B cell (primary cell): Measurements from ENCODE around the gene ZNF692. TPM values are rescaled to one million over a fixed set of nuclear protein-coding genes. Genes with fewer than 3 reads are reported as not detected.

Experiments
- ATAC-seq: fragments of 200-7000 bp; cut with Tn5 transposase; one replicate; pipeline ENCODE4 v1.10.0; 2021; ENCODE audit warnings: low read depth, mild to moderate bottlenecking, moderate number of reproducible peaks, moderate library complexity
- CTCF ChIA-PET: fragments of 350-600 bp; sonication (Branson Sonifier 250); formaldehyde crosslinking; loops from one replicate; lab custom pipeline; 2021; ENCODE audit warnings: antibody characterized with exemption, inconsistent platforms; lab: Charles Lee
- POLR2A ChIA-PET: fragments of 350-600 bp; sonication (Branson Sonifier 250); formaldehyde crosslinking; loops from one replicate; lab custom pipeline; 2021; ENCODE audit warnings: antibody characterized with exemption; lab: Charles Lee
- DNase-seq: peaks from one replicate; pipeline ENCODE4 v3.0.0; 2013
- H2AFZ ChIP-seq: 2 replicates; pipeline ENCODE4 v1.6.1; 2012; ENCODE audit warnings: mild to moderate bottlenecking, low read depth, low read length; ENCODE audit not compliant: insufficient read depth, poor library complexity, severe bottlenecking
- H3K27ac ChIP-seq, 2 donors: 1 replicate in 1 of 2; 2 replicates in 1 of 2; pipeline ENCODE4 v1.5.1; 2012 to 2013; ENCODE audit warnings: low read length in 2 of 2, mild to moderate bottlenecking in 2 of 2, moderate library complexity in 1 of 2
- H3K27me3 ChIP-seq, 4 experiments: fragments of 200-600 bp in 1 of 4; sonication (generic) in 1 of 4; replicated peaks in 1 of 4; 1 replicate in 2 of 4; 2 replicates in 2 of 4; pipeline versions ENCODE4 v1.6.1 to v1.7.0; 2013 to 2016; ENCODE audit warnings: low read length in 3 of 4, mild to moderate bottlenecking in 2 of 4, mixed read lengths in 1 of 4, moderate library complexity in 1 of 4; ENCODE audit not compliant: insufficient read depth in 4 of 4, control insufficient read depth in 3 of 4; ENCODE audit errors: control extremely low read depth in 1 of 4
- H3K36me3 ChIP-seq, 2 experiments: replicated peaks in 1 of 2; 1 replicate in 1 of 2; 2 replicates in 1 of 2; pipeline versions ENCODE4 v1.6.1 to v1.7.1; 2013; ENCODE audit warnings: low read length in 1 of 2; ENCODE audit not compliant: insufficient read depth in 2 of 2, control insufficient read depth in 1 of 2; ENCODE audit errors: control extremely low read depth in 1 of 2, extremely low read depth in 1 of 2
- H3K4me1 ChIP-seq, 2 donors: fragments of 200-600 bp in 1 of 2; sonication (generic) in 1 of 2; 1 replicate in 1 of 2; 2 replicates in 1 of 2; pipeline versions ENCODE4 v1.5.1 to v1.6.1; 2013 to 2017; ENCODE audit warnings: low read length in 2 of 2; ENCODE audit not compliant: control insufficient read depth in 2 of 2, insufficient read depth in 2 of 2
- H3K4me2 ChIP-seq: replicated peaks from 2 replicates; pipeline ENCODE3; 2012; ENCODE audit warnings: mild to moderate bottlenecking, low read depth, low read length; ENCODE audit not compliant: poor library complexity, severe bottlenecking
- H3K4me3 ChIP-seq, 5 experiments: fragments of 200-600 bp in 1 of 5; sonication (generic) in 1 of 5; 1 replicate in 3 of 5; 2 replicates in 2 of 5; pipeline versions ENCODE4 v1.5.1 to v1.7.0; 2011 to 2016; ENCODE audit warnings: low read length in 4 of 5, mild to moderate bottlenecking in 4 of 5, low read depth in 2 of 5, control low read depth in 1 of 5, moderate library complexity in 1 of 5; ENCODE audit not compliant: insufficient read depth in 1 of 5; ENCODE audit errors: control extremely low read depth in 1 of 5, extremely low read depth in 1 of 5
- H3K79me2 ChIP-seq: fragments of 200-600 bp; sonication (generic); one replicate; pipeline ENCODE4 v1.6.0; 2016; ENCODE audit warnings: low read length; ENCODE audit not compliant: control insufficient read depth, insufficient read depth
- H3K9ac ChIP-seq: fragments of 200-600 bp; sonication (generic); 2 replicates; pipeline ENCODE4 v1.6.1; 2017; ENCODE audit warnings: mild to moderate bottlenecking, low read length, moderate library complexity
- H3K9me3 ChIP-seq, 3 donors: one replicate each; pipeline versions ENCODE4 v1.6.1 to v1.7.1; 2013; ENCODE audit warnings: low read length in 2 of 3; ENCODE audit not compliant: control insufficient read depth in 2 of 3, insufficient read depth in 1 of 3; ENCODE audit errors: control extremely low read depth in 1 of 3
- H4K20me1 ChIP-seq: 2 replicates; pipeline ENCODE4 v1.6.0; 2012; ENCODE audit warnings: mild to moderate bottlenecking, low read length; ENCODE audit not compliant: insufficient read depth, control insufficient read depth, poor library complexity, severe bottlenecking
- H3K27ac Mint-ChIP-seq: one replicate; pipeline ENCODE4 v1.8.0; 2021; ENCODE audit warnings: mixed read lengths
- H3K27me3 Mint-ChIP-seq: one replicate; pipeline ENCODE4 v1.8.0; 2021; ENCODE audit warnings: mixed read lengths
- H3K4me1 Mint-ChIP-seq: one replicate; pipeline ENCODE4 v1.8.0; 2021; ENCODE audit warnings: mixed read lengths
- H3K4me3 Mint-ChIP-seq: one replicate; pipeline ENCODE4 v1.8.0; 2021; ENCODE audit warnings: mixed read lengths
- H3K9me3 Mint-ChIP-seq: one replicate; pipeline ENCODE4 v1.8.0; 2022; ENCODE audit warnings: mixed read lengths; ENCODE audit not compliant: insufficient read depth
- EZH2 ChIP-seq: IDR thresholded peaks from 2 replicates; pipeline ENCODE4 v1.6.1; 2012; ENCODE audit warnings: borderline replicate concordance, low read depth, mild to moderate bottlenecking, moderate library complexity, low read length; ENCODE audit not compliant: insufficient read depth, poor library complexity, severe bottlenecking
- WGBS: methylation state at CpG from one replicate; pipeline ENCODE4 v1.1.5; 2013; ENCODE audit warnings: missing lambda C conversion rate; ENCODE audit not compliant: insufficient coverage; 5-methylcytosine and 5-hydroxymethylcytosine counted together
- intact Hi-C: fragments of 100-400 bp; cut with micrococcal nuclease; formaldehyde crosslinking; loops from one replicate; pipeline ENCODE4 v1.10.0; 2022
- polyA plus RNA-seq: library from polyadenylated mRNA; depleted of rRNA; stranded (reverse); fragments of >200 nt; gene quantifications from 2 replicates; pipeline ENCODE4 v1.2.3, GENCODE V29; 2012
- total RNA-seq, 2 donors: library from RNA; stranded (reverse); fragments of 120-200 nt in 1 of 2; gene quantifications; 1 replicate in 1 of 2; 2 replicates in 1 of 2; pipeline versions ENCODE4 v1.2.3 to v1.2.4, GENCODE V29; 2013 to 2022
- TF ChIP-seq, protein P1 (sequence below): fragments of 200-600 bp; IDR thresholded peaks from one replicate; pipeline ENCODE4 v1.8.0; 2022; ENCODE audit warnings: antibody characterized with exemption, mild to moderate bottlenecking

ZNF692 gene
- total and polyA plus RNA-seq, 2 donors (not counting 1 experiment from before 2014, with no cell fraction given): 56.9 to 157 TPM

DNA sequence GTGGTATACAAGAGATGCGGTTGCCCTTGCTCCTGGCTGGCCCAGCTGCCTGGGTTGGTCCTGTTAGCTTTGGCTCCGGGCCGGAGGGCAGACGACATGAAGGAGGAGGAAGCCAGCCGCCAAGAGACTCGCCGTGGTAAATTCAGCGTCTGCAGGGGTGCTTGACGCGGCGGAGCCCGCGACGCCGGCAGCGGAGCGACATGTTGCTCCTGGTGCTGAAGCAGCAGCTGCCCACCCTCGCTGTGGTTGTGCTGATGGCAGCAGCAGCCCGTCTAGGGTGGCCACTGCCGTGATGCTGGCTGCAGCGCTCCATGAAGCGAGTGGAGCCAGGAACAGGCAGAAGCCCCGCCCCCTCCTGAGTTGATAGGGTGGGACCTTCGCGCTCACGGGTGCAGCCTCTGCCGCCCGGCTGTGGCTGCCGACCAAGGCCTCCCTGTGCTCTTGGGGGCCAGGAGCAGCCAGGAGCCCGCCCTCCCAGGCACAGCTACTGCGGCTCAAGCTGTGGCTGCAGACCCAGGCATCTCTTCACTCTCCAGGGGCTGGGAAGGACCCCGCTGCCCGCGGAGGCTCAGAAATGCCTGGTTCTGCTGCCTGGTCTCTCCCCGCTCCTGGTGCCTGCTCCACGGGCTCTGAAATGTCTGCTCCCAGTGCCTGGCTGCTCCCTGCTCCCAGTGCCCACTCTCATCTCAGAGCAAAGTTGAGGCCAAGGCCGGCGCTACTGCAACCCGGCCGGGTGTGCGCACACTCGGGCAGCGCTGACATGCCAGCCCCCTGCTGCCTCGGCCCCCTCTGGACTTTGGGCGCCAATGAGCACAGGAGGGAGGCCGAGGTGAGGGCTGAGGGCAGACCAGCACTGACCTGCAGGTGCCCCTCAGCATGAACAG lies 4.4 kb upstream of the ZNF692 start:
- ChIA-PET CTCF (interaction anchor here (2.3 kb wide), 1 partner anchor 26 kb away, joined by 8 read pairs; the partner anchor contains the start of gene ZNF672), POLR2A (interaction anchor here (0.6 to 2.1 kb wide), 5 partner anchors 10 to 173 kb away, joined by 3 to 12 read pairs (median 5); partner anchors contain the start of genes SH3BP5L and ZNF672)
- Histone ChIP-seq H3K4me3 (peak overlapping the region; percentile 51 to 84 (median 79)), H3K27ac (peak overlapping the region; percentile 40 to 43), H4K20me1 (no peaks in the 10 kb centered on the region), H2AFZ (peak overlapping the region; percentile 91), H3K4me1 (peaks cover 19 to 32% of the 10 kb centered on the region in 2 donors), H3K79me2 (peaks cover 3% of the 10 kb centered on the region), H3K9me3 (no peaks in the 10 kb centered on the region), H3K27me3 (no peaks in the 10 kb centered on the region), H3K4me2 (peak overlapping the region; percentile 86), H3K36me3 (no peaks in the 10 kb centered on the region), H3K9ac (peak overlapping the region; percentile 71)
- intact Hi-C loops: loop anchor here (1.0 kb wide), 1 partner anchor 10 kb away; no protein-coding TSS in a partner anchor
- Mint-ChIP-seq H3K27me3 (no peaks in the 10 kb centered on the region), H3K4me3 (peak overlapping the region; percentile 95), H3K27ac (peak overlapping the region; percentile 88), H3K4me1 (peaks cover 39% of the 10 kb centered on the region), H3K9me3 (no peaks in the 10 kb centered on the region)
- ATAC-seq (peak; percentile 48), DNase-seq (peak; percentile 80)
- WGBS: 15% methylated on average over 46 of the region's 46 CpGs
- TF ChIP-seq, protein P1, sequence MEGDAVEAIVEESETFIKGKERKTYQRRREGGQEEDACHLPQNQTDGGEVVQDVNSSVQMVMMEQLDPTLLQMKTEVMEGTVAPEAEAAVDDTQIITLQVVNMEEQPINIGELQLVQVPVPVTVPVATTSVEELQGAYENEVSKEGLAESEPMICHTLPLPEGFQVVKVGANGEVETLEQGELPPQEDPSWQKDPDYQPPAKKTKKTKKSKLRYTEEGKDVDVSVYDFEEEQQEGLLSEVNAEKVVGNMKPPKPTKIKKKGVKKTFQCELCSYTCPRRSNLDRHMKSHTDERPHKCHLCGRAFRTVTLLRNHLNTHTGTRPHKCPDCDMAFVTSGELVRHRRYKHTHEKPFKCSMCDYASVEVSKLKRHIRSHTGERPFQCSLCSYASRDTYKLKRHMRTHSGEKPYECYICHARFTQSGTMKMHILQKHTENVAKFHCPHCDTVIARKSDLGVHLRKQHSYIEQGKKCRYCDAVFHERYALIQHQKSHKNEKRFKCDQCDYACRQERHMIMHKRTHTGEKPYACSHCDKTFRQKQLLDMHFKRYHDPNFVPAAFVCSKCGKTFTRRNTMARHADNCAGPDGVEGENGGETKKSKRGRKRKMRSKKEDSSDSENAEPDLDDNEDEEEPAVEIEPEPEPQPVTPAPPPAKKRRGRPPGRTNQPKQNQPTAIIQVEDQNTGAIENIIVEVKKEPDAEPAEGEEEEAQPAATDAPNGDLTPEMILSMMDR: no peak
- TF ChIP-seq EZH2: no peak

DNA sequence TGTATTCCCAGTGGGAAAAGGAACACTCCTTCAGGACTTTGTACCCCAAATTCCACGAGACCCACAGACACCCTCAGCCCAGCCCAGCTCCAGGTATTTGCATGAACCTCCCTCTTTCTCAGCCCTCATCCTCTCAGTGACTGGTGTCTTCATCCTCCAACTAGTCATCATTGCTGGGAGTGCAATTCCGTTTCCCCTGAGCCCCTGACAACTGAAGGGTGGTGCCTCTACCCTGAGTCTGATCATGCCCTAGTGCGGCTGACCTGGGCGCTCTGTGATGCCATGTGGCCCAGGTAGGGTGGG lies 3.8 kb upstream of the ZNF692 start:
- no peaks in the 10 kb centered on the region for H3K27me3 ChIP-seq
- ATAC-seq: no peak
- POLR2A ChIA-PET: interaction anchor here (0.6 to 2.1 kb wide), 4 partner anchors 11 to 173 kb away, joined by 3 to 12 read pairs (median 6); partner anchors contain the start of genes SH3BP5L and ZNF672
- H3K4me3 ChIP-seq: peak overlapping the region; percentile 51 to 84 (median 79)
- peak overlapping the region; percentile 71 for H3K9ac ChIP-seq
- no peaks in the 10 kb centered on the region for H4K20me1 ChIP-seq
- H3K27ac ChIP-seq: peak overlapping the region; percentile 40 to 43
- TF ChIP-seq, protein P1: no peak
- TF ChIP-seq EZH2: no peak
- Mint-ChIP-seq H3K27me3 (no peaks in the 10 kb centered on the region), H3K4me1 (peaks cover 45% of the 10 kb centered on the region), H3K4me3 (peak overlapping the region; percentile 95), H3K27ac (peak overlapping the region; percentile 88), H3K9me3 (no peaks in the 10 kb centered on the region)
- no peaks in the 10 kb centered on the region for H3K36me3 ChIP-seq
- H3K9me3 ChIP-seq: no peaks in the 10 kb centered on the region
- peaks cover 7% of the 10 kb centered on the region for H3K79me2 ChIP-seq
- H2AFZ ChIP-seq: peak overlapping the region; percentile 91
- no peak for DNase-seq
- intact Hi-C loops: no loop called here
- WGBS: 15% methylated on average over 4 of the region's 4 CpGs
- H3K4me1 ChIP-seq: peaks cover 23 to 38% of the 10 kb centered on the region in 2 donors
- H3K4me2 ChIP-seq: peak overlapping the region; percentile 86
- CTCF ChIA-PET: interaction anchor here (1.0 to 2.3 kb wide), 3 partner anchors 21 to 40 kb away, joined by 3 to 8 read pairs (median 4); partner anchors contain the start of gene ZNF672
